A673 (cell line): Measurements from ENCODE around the gene NAT14. TPM values are rescaled to one million over a fixed set of nuclear protein-coding genes. Genes with fewer than 3 reads are reported as not detected.

ENCODE experiments used
- BruUV-seq: library from RNA; stranded (reverse); fragments of 400-500 nt; replicated peaks from 2 replicates; lab custom pipeline; 2021; lab: Mats Ljungman, UMichigan
- CTCF ChIA-PET: fragments of 300-600 bp; sonication (Branson Sonifier 250); formaldehyde crosslinking; loops from one replicate; lab custom pipeline; 2022; ENCODE audit warnings: antibody characterized with exemption; lab: Charles Lee
- POLR2A ChIA-PET: fragments of 300-600 bp; sonication (Branson Sonifier 250); formaldehyde crosslinking; loops from one replicate; lab custom pipeline; 2022; ENCODE audit warnings: antibody characterized with exemption; ENCODE audit not compliant: low non-redundant PET; lab: Charles Lee
- DNase-seq: peaks from one replicate; pipeline ENCODE4 v3.0.0-alpha.2; 2015; ENCODE audit warnings: low spot score
- H3K27ac ChIP-seq: fragments of 200-600 bp; sonication (generic); 2 replicates; pipeline ENCODE4 v1.5.1; 2016; ENCODE audit warnings: mixed run types, low read depth, mild to moderate bottlenecking, mixed read lengths, antibody characterized with exemption, low read length; ENCODE audit not compliant: poor library complexity, severe bottlenecking
- H3K27me3 ChIP-seq: fragments of 200-600 bp; sonication (generic); replicated peaks from 2 replicates; pipeline ENCODE4 v1.6.1; 2017; ENCODE audit warnings: mixed run types, low read depth, mild to moderate bottlenecking, mixed read lengths, antibody characterized with exemption, low read length; ENCODE audit not compliant: insufficient read depth, poor library complexity
- H3K36me3 ChIP-seq: fragments of 200-600 bp; sonication (generic); 2 replicates; pipeline ENCODE4 v1.6.1; 2016; ENCODE audit warnings: mixed run types, mild to moderate bottlenecking, mixed read lengths, antibody characterized with exemption, low read length; ENCODE audit not compliant: insufficient read depth, poor library complexity, severe bottlenecking
- H3K4me1 ChIP-seq: fragments of 200-600 bp; sonication (generic); 2 replicates; pipeline ENCODE4 v1.6.1; 2017; ENCODE audit warnings: mixed run types, mild to moderate bottlenecking, mixed read lengths, antibody characterized with exemption, low read length; ENCODE audit not compliant: insufficient read depth, poor library complexity, severe bottlenecking
- H3K4me3 ChIP-seq: fragments of 200-600 bp; sonication (generic); 2 replicates; pipeline ENCODE4 v1.5.1; 2016; ENCODE audit warnings: low read depth, mixed run types, mild to moderate bottlenecking, mixed read lengths, low read length; ENCODE audit not compliant: poor library complexity, severe bottlenecking
- H3K9me3 ChIP-seq: fragments of 200-600 bp; sonication (generic); 2 replicates; pipeline ENCODE4 v1.6.1; 2016; ENCODE audit warnings: mixed run types, low read depth, mild to moderate bottlenecking, mixed read lengths, antibody characterized with exemption, low read length; ENCODE audit not compliant: poor library complexity, severe bottlenecking
- EZH2 ChIP-seq: fragments of 200-600 bp; sonication (generic); IDR thresholded peaks from 2 replicates; pipeline ENCODE4 v1.6.1; 2017; ENCODE audit warnings: borderline replicate concordance, low read depth, mild to moderate bottlenecking, mixed read lengths, antibody characterized with exemption, low read length; ENCODE audit not compliant: poor library complexity, severe bottlenecking
- intact Hi-C: fragments of 100-400 bp; cut with micrococcal nuclease; formaldehyde crosslinking; loops from one replicate; pipeline ENCODE4 v1.10.0; 2022; ENCODE audit not compliant: unreplicated experiment
- total RNA-seq: library from RNA; stranded (reverse); gene quantifications from 2 replicates; pipeline ENCODE4 v1.2.3, GENCODE V29; 2021
- TF ChIP-seq, protein P1 (sequence below): fragments of 300-800, 200-600 bp; sonication (generic); conservative IDR thresholded peaks from 2 replicates; pipeline ENCODE4 v1.5.1; 2017; ENCODE audit warnings: low read depth, mild to moderate bottlenecking, antibody characterized with exemption, low read length, moderate library complexity, mixed read lengths

Gene NAT14
- total RNA-seq, 1 experiment from 2014 or later = 55.1 TPM

DNA sequence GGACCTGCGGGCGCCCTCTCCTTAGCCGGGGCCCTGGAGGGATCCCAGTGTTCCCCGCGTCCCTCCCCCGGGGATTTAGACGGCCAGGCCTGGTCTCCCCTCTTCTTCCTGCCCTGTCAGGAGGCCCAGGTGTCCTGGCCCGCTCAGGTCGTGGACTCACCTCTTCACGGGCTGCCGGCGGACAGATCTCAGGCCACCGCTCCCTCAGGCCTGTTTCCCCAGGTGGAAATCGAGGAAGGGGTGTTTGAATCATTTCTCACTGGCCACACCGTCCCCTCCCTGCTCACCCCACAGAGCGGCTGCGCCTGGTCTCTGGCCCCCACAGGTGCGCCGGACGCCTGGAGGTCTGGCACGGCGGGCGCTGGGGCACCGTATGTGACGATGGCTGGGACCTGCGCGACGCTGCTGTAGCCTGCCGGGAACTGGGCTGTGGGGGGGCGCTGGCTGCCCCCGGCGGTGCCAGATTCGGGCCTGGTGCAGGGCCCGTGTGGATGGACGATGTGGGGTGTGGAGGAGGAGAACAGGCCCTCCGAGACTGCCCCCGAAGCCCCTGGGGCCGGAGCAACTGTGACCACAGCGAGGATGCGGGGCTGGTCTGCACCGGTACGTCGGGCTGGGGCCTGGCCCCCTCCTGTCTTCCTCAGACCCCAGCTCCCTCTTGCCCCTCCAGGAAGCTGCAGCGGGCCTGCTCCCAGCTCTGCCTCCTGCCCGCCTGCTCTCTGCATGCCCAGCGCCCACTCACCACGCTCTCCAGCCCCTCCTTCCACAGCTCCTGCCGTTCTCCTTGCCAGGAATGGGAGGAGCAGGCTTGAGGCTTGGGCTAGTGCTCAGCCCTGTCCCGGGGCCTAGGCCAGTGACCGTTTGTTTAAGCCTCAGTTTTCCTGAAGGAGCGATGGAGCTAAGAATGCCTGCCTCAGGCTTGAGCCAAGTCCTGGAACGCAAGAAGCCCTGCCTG lies 5.8 kb downstream of the NAT14 start:
- Histone ChIP-seq H3K4me3 (no peak overlapping the region), H3K36me3 (no peaks in the 10 kb centered on the region), H3K27me3 (no peaks in the 10 kb centered on the region), H3K9me3 (no peaks in the 10 kb centered on the region), H3K27ac (no peak overlapping the region), H3K4me1 (peaks cover 28% of the 10 kb centered on the region)
- ChIA-PET CTCF (no interaction called here), POLR2A (no interaction called here)
- no TSS peak for BruUV-seq
- DNase-seq = no peak
- intact Hi-C loops = no loop called here
- TF ChIP-seq, protein P1, sequence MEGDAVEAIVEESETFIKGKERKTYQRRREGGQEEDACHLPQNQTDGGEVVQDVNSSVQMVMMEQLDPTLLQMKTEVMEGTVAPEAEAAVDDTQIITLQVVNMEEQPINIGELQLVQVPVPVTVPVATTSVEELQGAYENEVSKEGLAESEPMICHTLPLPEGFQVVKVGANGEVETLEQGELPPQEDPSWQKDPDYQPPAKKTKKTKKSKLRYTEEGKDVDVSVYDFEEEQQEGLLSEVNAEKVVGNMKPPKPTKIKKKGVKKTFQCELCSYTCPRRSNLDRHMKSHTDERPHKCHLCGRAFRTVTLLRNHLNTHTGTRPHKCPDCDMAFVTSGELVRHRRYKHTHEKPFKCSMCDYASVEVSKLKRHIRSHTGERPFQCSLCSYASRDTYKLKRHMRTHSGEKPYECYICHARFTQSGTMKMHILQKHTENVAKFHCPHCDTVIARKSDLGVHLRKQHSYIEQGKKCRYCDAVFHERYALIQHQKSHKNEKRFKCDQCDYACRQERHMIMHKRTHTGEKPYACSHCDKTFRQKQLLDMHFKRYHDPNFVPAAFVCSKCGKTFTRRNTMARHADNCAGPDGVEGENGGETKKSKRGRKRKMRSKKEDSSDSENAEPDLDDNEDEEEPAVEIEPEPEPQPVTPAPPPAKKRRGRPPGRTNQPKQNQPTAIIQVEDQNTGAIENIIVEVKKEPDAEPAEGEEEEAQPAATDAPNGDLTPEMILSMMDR = no peak
- TF ChIP-seq EZH2 = no peak

DNA sequence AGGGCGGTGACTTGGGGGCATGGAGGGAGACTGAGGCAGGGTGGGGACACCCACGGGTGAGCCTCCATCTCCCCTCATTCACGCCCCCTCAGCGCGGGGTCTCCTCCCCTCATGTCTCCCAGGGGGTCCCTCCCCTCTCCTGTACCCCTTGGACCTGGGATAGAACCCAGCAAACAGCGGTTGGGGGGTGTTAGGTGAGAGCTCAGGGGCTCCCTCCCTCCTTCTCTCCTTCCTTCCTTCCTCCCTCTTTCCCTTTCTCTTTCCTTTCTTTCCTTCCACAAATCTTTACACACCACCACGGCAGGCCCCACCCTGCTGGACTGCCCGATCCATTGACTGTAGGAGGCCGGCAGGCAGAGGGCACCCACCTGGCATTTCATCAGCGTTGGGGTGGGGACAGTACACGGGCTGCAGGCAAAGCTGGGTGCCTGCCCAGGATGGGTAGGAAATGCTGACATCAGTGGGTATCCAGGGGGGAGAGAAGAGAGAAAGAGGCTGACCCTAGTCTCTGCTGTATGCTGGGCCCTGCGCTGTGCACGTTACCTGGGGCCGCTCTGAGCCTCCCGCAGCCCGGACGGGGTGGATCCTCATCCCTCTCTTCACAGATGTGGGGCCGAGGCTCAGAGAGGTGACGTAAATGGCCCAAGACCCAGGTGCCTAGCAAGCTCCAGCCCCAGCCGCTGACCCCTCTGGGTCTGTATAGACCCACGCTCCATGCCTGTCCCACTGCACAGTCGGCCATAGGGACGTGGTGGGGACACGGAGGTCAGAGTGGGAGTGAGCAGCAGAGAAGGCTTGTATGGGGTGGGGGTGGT lies 6.8 kb downstream of the NAT14 start:
- Histone ChIP-seq H3K4me3 (no peak overlapping the region), H3K27ac (no peak overlapping the region), H3K9me3 (no peaks in the 10 kb centered on the region), H3K36me3 (no peaks in the 10 kb centered on the region), H3K4me1 (peaks cover 19% of the 10 kb centered on the region), H3K27me3 (no peaks in the 10 kb centered on the region)
- CTCF ChIA-PET = no interaction called here
- TF ChIP-seq, protein P1 = no peak
- no peak for TF ChIP-seq EZH2
- no TSS peak for BruUV-seq
- intact Hi-C loops = no loop called here
- DNase-seq = no peak
- POLR2A ChIA-PET = no interaction called here

DNA sequence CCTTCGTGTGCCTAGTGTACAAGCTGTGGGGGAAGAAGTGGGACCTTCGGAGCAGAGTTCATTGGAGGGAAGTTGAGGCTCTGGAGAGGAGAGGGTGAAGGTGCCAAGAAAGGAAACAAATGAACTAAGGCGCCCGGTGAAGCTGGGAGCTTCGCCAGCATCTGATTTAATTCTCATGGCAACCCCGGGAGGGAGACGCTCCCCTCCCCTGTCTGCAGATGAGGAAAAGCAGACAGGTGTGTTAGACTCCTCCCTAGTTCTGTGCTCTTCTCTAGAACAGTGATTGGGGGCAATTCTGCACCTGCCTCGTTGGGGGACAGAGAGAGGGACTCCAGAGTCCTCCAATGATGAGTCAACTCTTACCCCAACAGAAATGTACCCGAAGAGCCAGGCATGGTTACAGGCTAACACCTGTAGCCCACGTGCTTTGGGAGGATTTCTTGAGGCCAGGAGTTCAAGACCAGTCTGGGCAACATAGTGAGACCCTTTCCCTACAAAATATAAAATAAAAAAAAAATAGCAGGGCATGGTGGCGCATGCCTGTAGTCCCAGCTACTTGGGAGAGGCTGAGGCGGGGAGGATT lies 7.5 kb downstream of the NAT14 start:
- CTCF ChIA-PET = no interaction called here
- TF ChIP-seq, protein P1 = no peak
- TF ChIP-seq EZH2 = no peak
- Histone ChIP-seq H3K4me3 (no peak overlapping the region), H3K27me3 (no peaks in the 10 kb centered on the region), H3K27ac (no peak overlapping the region), H3K4me1 (peaks cover 12% of the 10 kb centered on the region), H3K36me3 (no peaks in the 10 kb centered on the region), H3K9me3 (no peaks in the 10 kb centered on the region)
- intact Hi-C loops = no loop called here
- DNase-seq = no peak
- BruUV-seq = no TSS peak
- POLR2A ChIA-PET = no interaction called here
